Activated CD4-positive, alpha-beta T cell treated with anti-CD3 and anti-CD28 coated beads, Interleukin-2, amount 50 U/mL, for 4 hours (primary cell): Measurements from ENCODE around the gene BOC.

ENCODE experiments used
- DNase-seq, 2 experiments: peaks; one replicate each; pipeline ENCODE4 v3.0.0-alpha.2; 2020

The BOC gene

DNA sequence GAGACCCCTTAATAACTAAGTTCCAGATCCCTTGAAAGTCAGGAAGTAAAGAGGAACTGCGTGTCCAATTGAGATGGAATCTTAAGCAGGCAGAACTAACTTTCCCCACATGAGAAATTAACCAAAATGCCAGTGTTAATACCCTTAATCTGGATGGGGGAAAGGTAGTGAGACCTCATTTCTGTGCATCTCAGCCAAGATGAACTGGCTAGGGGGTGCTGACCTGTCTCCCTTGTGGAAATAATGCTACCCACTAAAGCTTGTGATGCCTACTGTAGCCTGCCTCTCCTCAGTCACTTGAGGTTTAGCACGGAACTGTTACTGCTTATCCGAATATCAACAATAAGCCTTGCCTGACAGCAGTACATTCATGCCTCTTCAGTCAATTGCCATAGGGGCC lies 15.1 kb downstream of the BOC start:
- DNase-seq, result no peak

DNA sequence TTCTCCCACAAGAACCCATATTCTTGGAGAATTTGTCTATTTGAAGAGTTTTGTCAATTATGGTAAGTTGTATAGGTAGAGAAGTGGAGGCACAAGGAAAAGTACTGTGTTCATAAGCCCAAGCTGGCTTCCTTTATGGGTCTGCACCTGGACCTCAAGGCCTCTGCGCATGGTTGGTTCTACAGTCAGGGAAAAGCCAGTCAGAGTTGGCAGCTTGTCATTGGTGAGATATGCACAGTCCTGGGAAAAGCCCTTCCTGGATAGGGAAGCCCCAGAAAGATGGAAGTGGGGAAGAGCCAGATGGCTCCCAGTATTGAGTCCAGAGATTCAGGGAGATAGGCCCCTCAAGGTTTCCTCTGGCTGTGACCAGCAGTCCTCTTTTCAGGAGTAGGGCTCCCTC lies 15.8 kb downstream of the BOC start:
- no peak for DNase-seq

GRCh38 chr3:113228498-113229286 lies 17.3 kb downstream of the BOC start:
- no peak for DNase-seq

- DNase-seq, result no peak
Observed at GRCh38 chr3:113231391-113231790, 20.0 kb downstream of the BOC start.

- no peak for DNase-seq
Observed at GRCh38 chr3:113231827-113232253, 20.5 kb downstream of the BOC start.

DNA sequence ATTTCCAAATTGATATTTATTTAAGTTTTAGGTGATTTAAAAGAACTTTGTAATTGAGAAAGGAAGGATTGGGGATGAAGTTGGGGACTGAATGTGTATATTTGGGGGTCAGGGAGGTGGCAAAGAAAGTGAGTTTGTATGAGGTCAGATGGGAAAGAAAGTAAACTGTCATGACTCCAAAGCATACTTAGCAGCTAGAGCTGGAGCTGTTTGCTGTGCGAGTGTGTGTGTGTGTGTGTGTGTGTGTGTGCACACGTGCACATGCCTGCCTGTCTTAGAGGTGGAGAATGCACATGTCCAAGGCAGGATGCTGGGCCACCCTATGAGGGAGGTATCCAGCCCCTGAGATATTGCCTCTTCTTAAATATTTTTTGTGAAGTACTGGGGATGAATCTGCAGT lies 21.0 kb downstream of the BOC start:
- no peak for DNase-seq

DNA sequence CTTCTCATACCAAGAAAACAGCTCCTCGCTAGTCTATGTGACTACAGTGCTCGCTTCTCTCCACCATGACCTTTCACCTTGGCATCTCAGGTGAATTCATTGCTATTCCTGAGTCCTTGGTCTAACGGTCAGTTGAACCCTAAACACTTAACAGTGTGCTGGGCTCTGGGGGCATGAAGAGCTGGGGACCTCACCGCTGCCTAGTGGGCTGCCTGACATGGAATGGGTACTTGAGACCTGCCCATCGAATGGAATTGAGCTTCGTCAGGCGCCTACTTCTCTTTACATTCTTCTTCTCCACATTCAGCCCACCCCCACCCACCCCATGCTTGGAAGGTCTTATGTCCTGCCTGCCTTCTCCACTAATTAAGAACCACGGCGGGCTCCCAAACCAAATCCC lies 22.1 kb downstream of the BOC start:
- DNase-seq, result no peak

DNA sequence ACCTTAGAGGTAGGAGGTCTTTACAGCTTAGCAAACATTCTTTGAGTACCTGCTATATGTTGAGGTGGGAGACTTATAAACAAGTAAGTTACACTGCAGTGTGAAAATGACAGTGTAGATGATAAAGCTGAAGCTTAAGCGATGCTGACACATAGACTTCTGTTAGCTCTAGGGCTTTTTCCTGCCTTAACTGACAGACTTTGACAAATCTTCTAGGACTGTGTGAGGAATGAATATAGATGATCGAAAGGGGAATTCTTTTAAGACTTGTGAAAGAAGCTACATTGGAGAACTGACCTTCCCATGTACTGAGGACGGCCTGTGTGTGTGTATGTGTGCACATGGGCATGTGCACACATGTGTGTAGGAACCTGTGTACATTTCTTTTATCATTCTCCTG lies 22.7 kb downstream of the BOC start:
- DNase-seq, result no peak

GRCh38 chr3:113234688-113235260 lies 23.4 kb downstream of the BOC start:
- no peak for DNase-seq

DNA sequence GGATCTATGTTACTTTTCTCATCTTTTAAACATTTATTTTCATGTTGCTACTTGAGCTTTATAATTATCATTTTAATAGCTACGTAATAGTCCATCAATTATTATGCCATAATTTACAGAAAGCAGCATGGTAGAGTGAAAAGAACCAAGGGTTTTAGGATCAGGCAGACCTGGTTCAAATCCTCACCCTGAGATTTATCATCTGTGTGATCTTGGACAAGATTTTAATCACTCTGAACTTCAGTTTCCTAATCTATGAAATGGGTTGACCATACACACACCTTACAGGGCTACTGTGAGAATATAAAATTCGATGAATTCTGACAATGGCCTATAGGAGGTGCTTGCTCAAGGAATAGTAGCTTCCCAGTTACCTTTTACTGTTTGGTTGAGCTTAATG lies 27.1 kb downstream of the BOC start:
- DNase-seq, result no peak

DNA sequence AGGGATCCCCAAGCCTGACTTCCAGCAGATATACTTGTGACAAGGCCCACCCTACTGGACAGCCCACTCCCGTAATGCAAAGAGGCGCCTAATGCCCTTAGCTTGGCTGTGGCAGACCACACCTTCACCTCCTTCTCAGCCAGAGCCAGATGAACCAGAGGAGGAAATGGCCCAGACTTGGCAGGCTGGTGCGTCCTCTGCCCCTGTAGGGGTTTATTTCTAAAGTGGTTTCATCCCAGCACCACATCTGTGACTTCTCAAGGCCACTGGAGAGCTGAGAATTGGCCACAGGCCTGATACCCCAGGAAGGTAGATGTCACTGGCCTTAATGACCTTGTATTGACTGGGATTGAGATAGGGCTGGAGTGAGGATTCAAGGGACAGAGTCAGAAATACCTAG lies 29.5 kb downstream of the BOC start:
- no peak for DNase-seq

- DNase-seq, result no peak
Observed at GRCh38 chr3:113241292-113242095, 30.1 kb downstream of the BOC start.

DNA sequence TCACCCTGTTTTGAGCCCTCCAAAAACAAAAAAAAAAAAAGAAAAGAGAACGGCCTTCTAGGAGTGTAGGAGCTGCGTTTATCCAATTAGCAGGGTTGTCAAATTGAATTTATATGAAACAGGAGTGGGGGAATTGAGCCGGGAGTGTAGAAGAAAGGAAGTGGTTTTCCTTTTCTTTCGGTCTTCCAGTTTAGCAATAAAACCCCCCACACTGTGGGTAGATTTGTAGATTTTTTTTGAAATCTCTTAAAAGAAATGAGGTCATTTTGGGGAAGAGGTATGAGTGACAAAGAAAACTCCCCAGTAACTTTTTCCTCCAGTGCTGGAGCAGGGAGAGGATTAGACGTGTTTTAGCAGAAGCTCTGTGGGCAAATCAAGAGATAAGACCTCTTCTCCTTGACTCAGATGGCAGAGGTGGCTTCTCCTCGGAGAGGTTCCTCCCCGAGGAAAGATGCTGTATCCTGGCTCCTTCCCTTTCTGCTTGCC lies 30.8 kb downstream of the BOC start:
- DNase-seq, result no peak

DNA sequence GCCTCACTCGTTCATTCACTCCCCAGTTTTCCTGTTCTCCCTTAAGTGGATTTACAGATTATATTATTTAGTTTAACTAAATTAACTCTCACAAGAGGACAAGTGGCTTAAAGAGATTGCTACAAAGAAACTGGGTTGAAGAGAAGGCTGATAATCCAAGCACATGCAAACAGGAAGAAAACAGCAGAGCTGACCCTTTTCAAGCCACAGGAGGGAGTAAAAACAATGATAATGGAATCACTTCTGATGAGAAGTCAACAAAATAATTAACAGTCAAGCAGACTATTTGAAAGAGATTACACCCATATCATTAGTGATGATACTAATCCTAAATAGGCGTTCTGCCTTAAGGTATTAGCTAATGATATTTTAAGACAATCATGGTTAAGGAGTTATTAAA lies 31.7 kb downstream of the BOC start:
- no peak for DNase-seq

- DNase-seq, result no peak
Observed at GRCh38 chr3:113243846-113244245, 32.5 kb downstream of the BOC start.

DNA sequence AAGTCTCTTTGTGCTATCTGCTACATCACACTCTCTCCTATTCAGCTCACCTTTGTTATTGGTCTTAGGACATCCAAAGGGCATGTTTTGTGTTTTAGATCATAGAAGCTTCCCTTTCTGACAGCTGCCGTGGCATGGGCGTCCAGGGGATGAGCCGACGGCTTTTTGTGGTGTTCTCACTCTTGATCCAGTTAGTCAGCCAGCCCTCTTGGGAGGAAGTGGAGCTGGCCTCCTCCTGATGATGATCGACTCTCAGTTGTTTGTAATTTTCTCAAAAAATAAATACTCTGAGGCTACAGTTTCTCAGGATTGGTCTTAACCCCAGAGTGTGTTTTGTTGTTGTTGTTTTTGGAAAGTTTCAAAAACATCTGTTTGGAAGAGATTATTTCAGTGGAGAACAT lies 34.4 kb downstream of the BOC start:
- DNase-seq, result no peak

DNA sequence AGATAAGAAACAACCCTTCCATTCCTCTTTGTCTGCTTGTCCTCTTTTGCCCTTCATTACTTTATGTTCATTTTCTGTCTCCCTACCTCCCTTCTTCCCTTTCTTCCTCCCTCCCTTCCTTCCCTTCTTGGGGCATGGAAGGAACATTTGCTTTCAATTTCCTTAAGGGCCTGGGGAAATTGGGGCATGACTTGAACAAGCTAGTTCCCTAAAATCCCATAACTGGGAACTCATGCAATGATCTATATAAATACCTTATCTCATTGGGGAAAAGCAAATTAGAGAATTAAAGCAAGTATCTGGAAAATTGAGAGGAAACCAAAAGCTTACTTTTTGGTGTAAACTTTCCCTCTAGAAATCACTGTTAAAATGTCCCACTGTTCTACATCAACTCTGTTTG lies 35.7 kb downstream of the BOC start:
- DNase-seq, result no peak

DNA sequence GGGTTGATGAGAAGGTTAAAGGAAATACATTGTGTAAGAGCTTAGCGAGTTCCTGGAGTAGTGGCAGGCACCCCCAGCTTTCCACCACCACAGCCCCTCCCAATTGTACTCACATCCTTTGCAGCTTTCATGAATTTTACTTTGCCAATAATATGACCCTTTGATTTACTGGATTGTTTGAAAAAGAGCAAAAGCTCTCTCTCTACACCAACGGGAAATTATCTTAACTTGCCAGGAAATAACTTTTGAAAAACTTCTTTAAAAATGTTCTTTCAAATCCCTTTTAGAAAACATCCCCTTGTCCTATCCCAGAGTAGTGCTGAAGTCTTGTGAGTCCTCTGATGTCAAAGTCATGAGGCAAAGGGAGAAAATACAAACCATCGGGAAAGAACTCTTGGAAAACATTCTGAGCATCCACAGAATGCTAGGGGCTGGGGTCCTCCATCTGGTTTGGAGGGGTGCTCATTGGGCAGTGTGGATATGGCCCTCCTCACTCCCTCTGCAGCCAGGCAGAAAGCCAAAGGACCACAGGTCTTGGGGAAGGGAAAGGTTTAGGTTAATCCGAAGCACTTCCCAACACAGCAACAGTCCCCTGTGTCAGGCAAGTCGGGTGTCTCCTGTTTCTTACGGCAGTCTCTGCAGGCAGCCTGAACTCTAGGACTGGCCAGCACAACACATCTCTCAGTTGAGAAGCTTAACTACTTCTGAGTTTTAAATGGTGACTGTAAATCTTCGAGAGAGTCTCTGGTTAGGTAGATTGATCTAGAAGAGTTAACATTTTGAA lies 36.5 kb downstream of the BOC start:
- DNase-seq, result no peak

- no peak for DNase-seq
Observed at GRCh38 chr3:113249111-113249510, 37.8 kb downstream of the BOC start.

DNA sequence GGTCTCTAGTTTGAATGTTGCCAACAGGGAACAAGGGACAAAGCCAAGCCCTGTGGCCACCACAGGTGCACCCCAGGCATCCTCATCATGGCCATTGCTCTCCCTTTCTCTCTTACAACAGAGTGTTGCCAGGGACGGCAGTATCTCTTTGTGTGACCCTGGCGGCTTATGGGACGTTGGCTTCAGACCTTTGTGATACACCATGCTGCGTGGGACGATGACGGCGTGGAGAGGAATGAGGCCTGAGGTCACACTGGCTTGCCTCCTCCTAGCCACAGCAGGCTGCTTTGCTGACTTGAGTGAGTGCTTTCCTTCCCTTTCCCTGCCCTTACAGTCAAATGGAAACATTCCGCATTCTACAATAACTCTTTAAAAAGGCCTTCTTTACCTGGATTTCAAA lies 38.2 kb downstream of the BOC start:
- no peak for DNase-seq

GRCh38 chr3:113250566-113250965 lies 39.2 kb downstream of the BOC start:
- no peak for DNase-seq

DNA sequence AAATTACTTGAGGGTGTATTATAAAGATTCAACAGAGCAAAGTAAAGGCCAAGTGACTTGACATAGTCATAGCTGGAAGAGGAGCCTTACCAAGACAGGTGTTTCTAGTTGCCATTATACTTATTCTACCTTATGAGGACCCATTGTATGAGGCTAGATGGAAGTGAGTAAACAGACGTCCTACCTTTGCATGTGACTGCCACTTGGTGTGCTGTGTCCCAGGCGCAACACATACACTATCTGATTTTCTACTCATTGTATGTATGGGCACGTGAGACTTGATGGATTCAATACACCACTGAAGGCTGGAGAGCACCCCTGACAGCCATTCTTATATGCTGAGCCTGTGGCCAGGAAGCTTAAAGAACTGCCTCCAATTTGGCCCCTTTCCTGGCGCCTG lies 40.5 kb downstream of the BOC start:
- DNase-seq, result no peak

GRCh38 chr3:113252553-113252952 lies 41.2 kb downstream of the BOC start:
- no peak for DNase-seq
